NCI-H82 treated with DMSO at 0.1 percent for 48 hours (cell line): ENCODE results near the gene SMIM35.

Source experiments
- DNase-seq: peaks from one replicate; lab custom pipeline; 2025; ENCODE audit not compliant: unreplicated experiment; lab: John Stamatoyannopoulos, UW

Gene SMIM35

DNA sequence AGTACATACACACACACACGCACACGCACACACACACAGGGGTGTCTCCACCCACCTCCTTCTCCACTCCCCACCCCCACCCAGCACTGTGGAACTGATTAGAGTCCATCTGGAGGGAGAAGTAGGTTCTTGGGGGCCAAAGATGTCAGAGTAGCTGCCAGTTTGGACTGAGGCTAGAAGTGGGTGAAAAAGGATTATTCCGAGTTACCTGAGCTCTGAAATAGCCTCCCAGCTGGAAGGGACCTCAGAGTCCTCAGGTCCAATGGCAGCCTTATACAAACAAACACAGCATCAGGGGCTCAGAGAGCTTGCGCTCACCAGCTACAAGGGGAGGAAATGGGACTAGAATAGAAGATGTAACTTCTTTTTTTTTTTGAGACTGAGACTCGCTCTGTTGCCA, 79.7 kb downstream of the SMIM35 start:
- no peak for DNase-seq

- no peak for DNase-seq
Observed at GRCh38 chr11:118006153-118006534, 80.6 kb downstream of the SMIM35 start.

DNA sequence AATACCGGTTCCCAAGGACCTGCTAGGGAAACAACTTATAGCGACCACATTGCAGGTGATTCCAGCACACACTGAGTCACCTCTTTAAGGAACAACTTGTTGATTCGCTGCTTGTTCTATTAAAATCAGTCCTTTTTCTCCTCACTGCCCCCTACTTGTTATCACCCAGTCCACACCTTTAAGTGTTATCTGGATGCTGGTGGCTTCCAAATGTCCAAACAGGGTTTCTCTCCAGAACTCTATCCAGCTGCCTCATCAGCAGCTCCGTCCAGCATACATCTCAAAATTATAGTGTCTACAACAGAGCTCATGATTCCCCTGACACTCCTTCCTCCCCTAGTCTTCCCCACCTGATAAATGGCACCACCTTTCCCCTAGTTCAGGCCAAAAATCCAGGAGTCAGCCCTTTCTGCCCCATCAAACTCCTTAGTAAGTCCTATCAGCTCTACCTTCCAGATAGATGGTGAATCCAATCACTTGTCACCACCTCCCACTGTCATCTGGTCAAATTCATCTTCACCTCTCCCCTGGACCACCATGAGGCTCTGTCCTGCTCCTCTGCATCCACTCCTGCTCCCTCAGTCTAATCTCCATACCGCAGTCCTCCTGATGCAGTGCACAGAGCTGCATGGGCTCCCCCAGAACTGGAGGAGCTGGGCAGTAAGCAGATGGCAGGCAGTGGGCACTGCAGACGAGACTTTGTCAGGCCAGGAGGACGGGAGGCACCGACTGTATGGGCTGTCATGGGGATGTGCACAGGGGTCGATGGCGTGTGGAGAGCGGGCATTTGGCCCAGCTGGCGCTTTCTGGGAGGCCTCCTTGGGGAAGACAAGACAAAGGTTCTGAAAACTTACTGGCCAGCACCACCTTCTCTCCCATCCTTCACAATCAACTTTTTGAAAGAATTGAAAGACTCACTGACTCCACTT, 81.3 kb downstream of the SMIM35 start:
- DNase-seq: no peak

GRCh38 chr11:118004543-118005223, 82.1 kb downstream of the SMIM35 start:
- no peak for DNase-seq

GRCh38 chr11:118003456-118003855, 83.3 kb downstream of the SMIM35 start:
- no peak for DNase-seq

DNA sequence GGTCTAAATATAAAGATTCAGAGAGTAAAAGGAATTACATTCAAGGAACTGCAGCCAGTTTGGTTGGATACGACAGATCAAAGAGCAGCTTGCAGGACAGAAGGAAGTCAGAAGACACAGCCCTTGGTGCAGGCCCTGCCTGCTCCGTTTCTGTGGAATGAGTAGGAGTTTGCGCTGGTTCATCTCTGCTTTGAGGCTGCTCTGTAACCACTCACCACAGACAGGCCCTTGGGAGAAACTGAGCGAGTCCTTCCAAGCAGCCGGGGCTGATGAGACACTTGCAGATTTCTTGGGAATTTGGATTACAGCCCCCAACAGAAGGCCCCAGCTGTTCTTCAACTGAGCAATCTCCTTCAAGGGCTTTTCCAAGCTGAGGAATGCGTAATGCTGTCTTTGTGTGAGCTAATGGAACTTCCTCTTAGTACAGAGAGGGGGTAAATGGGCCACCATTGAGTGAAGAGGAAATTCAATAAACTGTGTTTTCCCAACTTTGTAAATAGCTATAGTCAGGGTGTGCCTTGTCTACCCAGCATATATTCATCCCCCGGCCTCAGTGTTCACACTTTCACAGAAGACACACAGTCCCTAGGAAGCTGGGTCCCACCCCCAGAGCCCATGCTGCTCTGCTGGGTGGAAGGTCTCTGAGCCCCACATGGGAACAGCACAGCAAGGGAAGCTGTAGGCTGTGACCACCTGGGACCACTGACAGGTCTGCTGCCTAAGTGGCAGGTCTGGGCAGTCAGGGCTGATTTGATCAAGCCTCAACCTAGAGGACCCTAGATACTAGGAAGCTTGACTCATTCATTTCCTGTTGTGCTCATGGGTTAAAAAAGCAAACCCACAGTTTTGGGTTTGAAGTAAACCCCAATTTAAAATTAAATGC, 84.0 kb downstream of the SMIM35 start:
- no peak for DNase-seq

- DNase-seq: no peak
Observed at GRCh38 chr11:118002010-118002540, 84.7 kb downstream of the SMIM35 start.

- DNase-seq: no peak
Observed at GRCh38 chr11:118001494-118001971, 85.2 kb downstream of the SMIM35 start.

DNA sequence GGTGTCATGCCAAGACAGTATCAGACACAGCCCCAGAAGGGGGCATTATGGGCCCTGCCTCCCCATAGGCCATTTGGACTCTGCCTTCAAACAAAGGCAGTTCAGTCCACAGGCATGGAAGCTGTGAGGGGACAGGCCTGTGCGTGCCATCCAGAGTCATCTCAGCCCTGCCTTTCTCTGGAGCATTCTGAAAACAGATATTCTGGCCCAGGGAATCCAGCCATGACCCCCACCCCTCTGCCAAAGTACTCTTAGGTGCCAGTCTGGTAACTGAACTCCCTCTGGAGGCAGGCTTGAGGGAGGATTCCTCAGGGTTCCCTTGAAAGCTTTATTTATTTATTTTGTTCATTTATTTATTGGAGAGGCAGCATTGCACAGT, 85.9 kb downstream of the SMIM35 start:
- no peak for DNase-seq

GRCh38 chr11:118000067-118000849, 86.5 kb downstream of the SMIM35 start:
- DNase-seq: no peak

GRCh38 chr11:117999354-117999993, 87.3 kb downstream of the SMIM35 start:
- no peak for DNase-seq

DNA sequence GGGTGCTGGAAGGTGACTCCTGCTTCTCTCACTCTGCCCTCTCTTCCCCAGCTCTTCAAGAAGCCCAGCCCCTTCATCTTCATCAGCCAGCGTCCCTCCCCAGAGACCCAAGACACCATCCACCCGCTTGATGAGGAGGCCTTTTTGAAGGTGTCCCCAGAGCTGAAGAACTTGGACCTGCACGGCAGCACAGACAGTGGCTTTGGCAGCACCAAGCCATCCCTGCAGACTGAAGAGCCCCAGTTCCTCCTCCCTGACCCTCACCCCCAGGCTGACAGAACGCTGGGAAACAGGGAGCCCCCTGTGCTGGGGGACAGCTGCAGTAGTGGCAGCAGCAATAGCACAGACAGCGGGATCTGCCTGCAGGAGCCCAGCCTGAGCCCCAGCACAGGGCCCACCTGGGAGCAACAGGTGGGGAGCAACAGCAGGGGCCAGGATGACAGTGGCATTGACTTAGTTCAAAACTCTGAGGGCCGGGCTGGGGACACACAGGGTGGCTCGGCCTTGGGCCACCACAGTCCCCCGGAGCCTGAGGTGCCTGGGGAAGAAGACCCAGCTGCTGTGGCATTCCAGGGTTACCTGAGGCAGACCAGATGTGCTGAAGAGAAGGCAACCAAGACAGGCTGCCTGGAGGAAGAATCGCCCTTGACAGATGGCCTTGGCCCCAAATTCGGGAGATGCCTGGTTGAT, 88.0 kb downstream of the SMIM35 start:
- DNase-seq: no peak

GRCh38 chr11:117997823-117998579, 88.8 kb downstream of the SMIM35 start:
- DNase-seq: no peak

DNA sequence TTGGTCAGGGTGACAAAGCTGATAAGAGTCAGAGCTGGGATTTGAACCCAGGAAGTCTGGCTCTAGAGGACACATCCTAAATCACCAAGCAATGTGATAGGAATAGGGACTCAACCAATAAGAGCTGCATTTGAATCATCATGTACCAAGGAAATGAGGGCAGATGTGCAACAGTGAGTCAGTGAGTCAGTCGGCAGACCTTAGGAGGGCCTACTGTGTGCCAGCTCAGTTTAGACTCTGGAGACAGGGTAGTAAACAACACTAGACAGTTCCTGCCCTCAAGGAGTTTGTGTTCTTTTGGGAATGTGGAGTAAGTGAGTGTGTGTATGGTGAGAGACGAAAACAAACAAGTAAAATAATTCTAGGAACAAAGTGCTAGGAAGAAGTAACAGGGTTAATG, 89.4 kb downstream of the SMIM35 start:
- DNase-seq: no peak

GRCh38 chr11:117996058-117996457, 90.7 kb downstream of the SMIM35 start:
- no peak for DNase-seq

DNA sequence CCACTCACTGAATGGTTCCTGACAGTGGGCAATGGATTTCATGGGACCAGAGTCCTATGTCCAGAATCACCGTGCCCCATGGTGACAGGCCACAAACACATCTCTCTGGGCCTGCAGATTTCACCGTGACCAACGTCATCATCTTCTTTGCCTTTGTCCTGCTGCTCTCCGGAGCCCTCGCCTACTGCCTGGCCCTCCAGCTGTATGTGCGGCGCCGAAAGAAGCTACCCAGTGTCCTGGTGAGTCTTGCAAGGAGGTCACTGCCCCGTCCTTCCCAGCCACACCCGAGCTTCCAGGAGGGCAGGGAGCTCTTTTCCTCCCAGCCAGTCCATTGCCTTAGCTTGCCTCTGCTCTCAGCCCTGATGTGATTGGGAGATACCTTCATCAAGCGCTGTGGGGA, 91.3 kb downstream of the SMIM35 start:
- no peak for DNase-seq

- DNase-seq: no peak
Observed at GRCh38 chr11:117993988-117994745, 92.6 kb downstream of the SMIM35 start.

GRCh38 chr11:117992620-117993019, 94.1 kb downstream of the SMIM35 start:
- DNase-seq: no peak
